Measurements from ENCODE around the gene CACNG6.
A peak's percentile ranks its signal among the peaks of the same experiment; 100 is the strongest.
"Not testable (repeated sequence)": the region's sequence is repeated elsewhere in the genome, so short reads cannot be mapped to it uniquely, and the experiment has no call there.

CACNG6 gene

DNA sequence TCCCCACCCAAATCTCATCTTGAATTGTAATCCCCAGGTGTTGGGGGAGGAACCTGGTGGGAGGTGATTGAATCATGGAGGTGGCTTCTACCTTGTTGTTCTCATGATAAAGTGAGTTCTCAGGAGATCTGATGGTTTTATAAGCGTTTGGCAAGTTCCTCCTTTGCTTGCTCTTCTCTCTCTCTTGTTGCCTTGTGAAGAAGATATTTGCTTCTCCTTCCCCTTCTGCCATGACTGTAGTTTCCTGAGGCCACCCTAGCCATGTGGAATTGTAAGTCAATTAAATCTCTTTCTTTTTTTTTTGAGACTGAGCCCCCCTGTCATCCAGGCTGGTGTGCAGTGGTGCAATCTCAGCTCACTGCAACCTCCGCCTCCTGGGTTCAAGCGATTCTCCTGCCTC, 37.9 kb downstream of the CACNG6 start:
- peaks cover 4% of the 10 kb centered on the region for H3K27me3 Mint-ChIP-seq (ENCODE audit: low read depth)

DNA sequence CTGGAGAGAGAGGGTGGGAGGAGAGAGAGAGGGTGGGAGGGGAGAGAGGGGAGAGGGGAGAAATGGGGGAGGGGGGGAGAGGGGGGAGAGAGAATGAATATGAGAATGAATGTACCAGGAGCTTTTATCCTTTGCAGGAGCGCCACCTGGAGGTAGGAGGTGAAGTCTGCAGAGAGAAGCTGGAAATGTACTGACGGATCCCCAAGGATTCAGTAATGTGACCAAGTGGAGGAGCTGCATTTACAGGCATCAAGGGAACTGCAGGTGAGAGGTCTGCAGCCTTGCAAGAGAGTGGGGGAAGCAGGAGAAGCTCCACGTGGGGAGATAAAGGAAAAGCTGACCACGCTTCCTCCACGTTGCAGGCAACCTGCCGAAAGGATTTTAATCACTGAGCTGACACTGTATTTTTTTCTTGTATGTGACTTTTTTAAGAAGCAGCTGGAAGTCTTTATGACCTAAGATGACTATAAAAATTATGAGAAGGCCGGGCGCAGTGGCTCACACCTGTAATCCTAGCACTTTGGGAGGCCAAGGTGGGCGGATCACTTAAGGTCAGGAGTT, 38.6 kb downstream of the CACNG6 start:
- Mint-ChIP-seq H3K9me3 (no peaks in the 10 kb centered on the region), H3K36me3 (ENCODE audit: low read depth) (no peaks in the 10 kb centered on the region), H3K27me3 (ENCODE audit: low read depth) (peaks cover 4% of the 10 kb centered on the region), H3K4me3 (no peak overlapping the region), H3K27ac (no peak overlapping the region), H3K4me1 (ENCODE audit: low read depth) (no peaks in the 10 kb centered on the region)
- DNase-seq (ENCODE audit: low spot score): peak; percentile 33

More for the DNA sequence above, 37.9 kb downstream of the CACNG6 start:
- H3K27ac Mint-ChIP-seq: no peak overlapping the region
- no peak for DNase-seq (ENCODE audit: low spot score)
- no peaks in the 10 kb centered on the region for H3K36me3 Mint-ChIP-seq (ENCODE audit: low read depth)
- no peak overlapping the region for H3K4me3 Mint-ChIP-seq
- H3K9me3 Mint-ChIP-seq: no peaks in the 10 kb centered on the region
- no peaks in the 10 kb centered on the region for H3K4me1 Mint-ChIP-seq (ENCODE audit: low read depth)

DNA sequence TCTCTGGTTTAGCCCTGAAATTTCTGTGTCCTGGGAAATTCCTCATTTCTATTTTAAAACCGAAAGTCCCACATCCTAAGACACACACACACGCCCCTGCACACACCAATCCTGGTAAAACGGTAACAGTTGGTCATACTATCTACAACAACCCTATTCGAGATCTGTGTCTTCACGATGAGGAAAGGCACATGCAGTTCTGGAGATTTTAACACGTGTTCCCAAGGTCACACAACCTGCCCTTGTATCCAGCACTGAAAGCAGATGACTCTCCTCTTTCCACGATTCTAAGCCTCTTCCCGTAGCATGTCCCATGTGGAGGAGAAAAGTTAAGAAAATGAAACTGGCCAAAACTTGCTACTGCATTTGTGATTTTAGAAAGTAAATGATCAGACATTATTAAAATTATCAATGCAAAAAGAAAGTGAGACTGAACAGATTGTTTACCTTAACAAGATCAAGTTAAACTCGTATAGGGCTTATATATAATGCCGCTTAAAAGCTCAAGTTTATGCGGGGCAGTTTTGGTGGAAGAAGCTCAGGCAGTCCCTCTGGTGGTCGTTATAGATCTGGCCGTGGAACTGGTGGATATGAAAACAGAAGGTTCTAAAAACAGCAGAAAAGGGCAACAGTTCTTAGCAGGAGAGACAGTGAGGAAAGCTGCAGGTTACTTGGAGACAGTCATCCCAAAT, 39.6 kb downstream of the CACNG6 start:
- DNase-seq (ENCODE audit: low spot score): no peak
- H3K36me3 Mint-ChIP-seq (ENCODE audit: low read depth): no peaks in the 10 kb centered on the region
- H3K4me3 Mint-ChIP-seq: no peak overlapping the region
- H3K27me3 Mint-ChIP-seq (ENCODE audit: low read depth): peaks cover 4% of the 10 kb centered on the region
- H3K27ac Mint-ChIP-seq: no peak overlapping the region
- no peaks in the 10 kb centered on the region for H3K4me1 Mint-ChIP-seq (ENCODE audit: low read depth)
- H3K9me3 Mint-ChIP-seq: no peaks in the 10 kb centered on the region

DNA sequence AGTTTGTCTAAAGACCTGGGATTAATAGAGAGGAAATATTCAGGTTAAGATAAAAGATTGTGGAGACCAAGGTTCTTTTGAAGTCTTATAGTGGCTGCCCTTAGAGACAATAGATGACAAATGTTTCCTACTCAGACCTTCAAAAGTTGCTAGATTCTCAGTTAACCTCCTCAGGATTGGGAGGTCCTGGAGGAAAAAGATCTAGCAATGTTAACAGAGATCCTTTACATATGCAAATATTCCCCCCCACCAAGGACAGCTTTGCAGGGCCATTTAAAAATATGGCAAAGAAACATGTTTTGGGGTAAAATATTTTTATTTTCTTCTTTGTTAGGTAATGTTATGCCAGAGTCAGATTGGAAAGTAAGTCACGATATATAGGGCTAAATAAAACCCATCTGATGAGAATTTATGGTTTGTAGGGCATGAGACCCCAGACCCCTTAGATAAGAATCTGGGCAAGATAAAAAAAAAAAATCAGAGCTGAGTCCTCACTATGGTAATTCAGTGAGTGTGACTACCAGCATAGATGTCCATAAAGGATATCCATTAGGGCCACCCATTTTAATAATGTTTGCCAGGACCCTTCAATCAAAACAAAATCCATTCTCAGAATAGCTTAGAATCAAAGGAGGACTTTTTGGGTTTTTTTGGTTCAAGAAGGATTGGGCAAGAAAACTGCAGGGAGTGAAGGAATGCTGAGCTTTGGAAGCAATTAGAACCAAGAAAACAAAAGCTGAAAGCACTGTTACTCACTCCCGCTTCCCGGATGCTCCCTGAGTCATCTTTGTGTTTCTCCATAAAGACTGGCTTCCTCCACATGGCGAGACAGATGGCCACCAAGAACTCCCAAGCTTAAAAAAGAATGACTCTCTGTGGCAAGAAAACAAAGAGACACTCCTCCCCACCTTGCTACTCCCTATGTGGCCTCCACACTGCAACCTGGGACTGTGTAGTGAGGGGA, 44.1 kb downstream of the CACNG6 start:
- no peaks in the 10 kb centered on the region for H3K36me3 Mint-ChIP-seq (ENCODE audit: low read depth)
- no peak overlapping the region for H3K4me3 Mint-ChIP-seq
- H3K27ac Mint-ChIP-seq: no peak overlapping the region
- H3K4me1 Mint-ChIP-seq (ENCODE audit: low read depth): no peaks in the 10 kb centered on the region
- no peak for DNase-seq (ENCODE audit: low spot score)
- H3K27me3 Mint-ChIP-seq (ENCODE audit: low read depth): no peaks in the 10 kb centered on the region
- H3K9me3 Mint-ChIP-seq: no peaks in the 10 kb centered on the region

DNA sequence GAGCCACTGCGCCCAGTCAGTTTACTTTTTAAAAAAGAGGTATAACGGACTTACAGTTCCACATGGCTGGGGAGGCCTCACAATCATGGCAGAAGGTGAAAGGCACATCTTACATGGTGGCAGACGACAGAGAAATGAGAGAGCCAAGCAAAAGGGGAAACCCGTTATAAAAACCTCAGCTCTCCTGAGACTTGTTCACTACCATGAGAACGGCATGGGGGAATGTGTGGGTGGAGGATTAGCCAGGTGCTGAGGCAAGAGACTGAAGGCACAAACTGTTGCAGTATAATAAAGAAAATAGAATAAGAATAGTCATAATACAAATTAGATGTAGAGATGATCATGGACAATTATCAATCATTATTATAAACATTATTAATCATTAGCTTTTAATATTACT, 45.1 kb downstream of the CACNG6 start:
- not testable (repeated sequence) for H3K4me3 Mint-ChIP-seq; H3K9me3 Mint-ChIP-seq; H3K4me1 Mint-ChIP-seq (ENCODE audit: low read depth); H3K36me3 Mint-ChIP-seq (ENCODE audit: low read depth); H3K27ac Mint-ChIP-seq; H3K27me3 Mint-ChIP-seq (ENCODE audit: low read depth); DNase-seq (ENCODE audit: low spot score)

DNA sequence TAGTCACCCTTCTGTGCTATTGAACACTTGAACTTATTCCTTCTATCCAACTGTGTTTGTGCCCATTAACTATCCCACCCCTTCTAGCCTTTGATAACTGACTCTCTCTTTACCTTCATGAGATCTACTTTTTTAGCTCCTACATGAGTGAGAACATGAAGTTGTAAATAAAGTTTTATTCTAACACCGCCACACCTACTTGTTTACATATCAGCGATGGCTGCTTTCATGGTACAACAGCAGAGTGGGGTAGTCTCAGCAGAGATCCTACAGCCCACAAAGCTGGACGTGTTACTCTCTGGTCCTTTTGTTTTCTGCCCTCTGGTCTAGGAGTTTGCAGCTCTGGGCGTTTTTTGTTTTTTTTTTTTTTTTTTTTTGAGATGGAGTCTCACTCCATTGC, 48.6 kb downstream of the CACNG6 start:
- H3K9me3 Mint-ChIP-seq: no peaks in the 10 kb centered on the region
- no peaks in the 10 kb centered on the region for H3K27me3 Mint-ChIP-seq (ENCODE audit: low read depth)
- H3K4me3 Mint-ChIP-seq: no peak overlapping the region
- H3K27ac Mint-ChIP-seq: no peak overlapping the region
- no peak for DNase-seq (ENCODE audit: low spot score)
- no peaks in the 10 kb centered on the region for H3K36me3 Mint-ChIP-seq (ENCODE audit: low read depth)
- H3K4me1 Mint-ChIP-seq (ENCODE audit: low read depth): no peaks in the 10 kb centered on the region

DNA sequence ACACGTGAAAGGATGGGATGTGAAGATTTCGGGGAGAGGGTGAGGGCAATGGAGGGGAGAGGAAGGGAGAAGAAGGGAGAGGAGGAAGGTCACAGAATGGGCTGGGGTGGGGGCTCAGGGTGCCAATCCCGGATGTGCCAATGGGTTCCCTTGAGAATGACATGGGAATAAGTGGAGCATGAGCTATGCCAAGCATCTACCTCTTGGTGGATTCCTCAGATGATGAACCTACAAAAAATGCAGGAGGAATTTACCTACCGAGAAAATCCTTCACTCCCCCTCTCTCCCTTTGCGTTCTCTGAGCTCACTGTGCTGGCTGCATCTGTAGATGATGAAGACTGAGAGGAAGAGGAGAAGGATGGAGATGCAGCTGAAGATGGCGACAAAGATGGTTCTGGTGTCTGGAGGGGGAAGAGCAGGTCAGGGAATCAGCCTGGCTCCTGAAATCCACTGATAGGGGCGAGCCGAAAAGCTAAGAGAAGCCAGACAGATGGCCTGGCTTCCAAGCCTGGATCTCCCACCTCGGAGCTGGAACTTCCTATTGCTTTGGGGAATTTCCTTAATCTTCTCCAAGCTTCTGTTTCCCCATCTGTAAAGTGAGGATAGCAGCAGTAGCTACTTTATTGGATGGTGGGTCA, 50.7 kb downstream of the CACNG6 start:
- Mint-ChIP-seq H3K9me3 (no peaks in the 10 kb centered on the region), H3K27me3 (ENCODE audit: low read depth) (no peaks in the 10 kb centered on the region), H3K36me3 (ENCODE audit: low read depth) (no peaks in the 10 kb centered on the region), H3K4me1 (ENCODE audit: low read depth) (no peaks in the 10 kb centered on the region), H3K4me3 (no peak overlapping the region), H3K27ac (no peak overlapping the region)
- DNase-seq (ENCODE audit: low spot score): no peak

DNA sequence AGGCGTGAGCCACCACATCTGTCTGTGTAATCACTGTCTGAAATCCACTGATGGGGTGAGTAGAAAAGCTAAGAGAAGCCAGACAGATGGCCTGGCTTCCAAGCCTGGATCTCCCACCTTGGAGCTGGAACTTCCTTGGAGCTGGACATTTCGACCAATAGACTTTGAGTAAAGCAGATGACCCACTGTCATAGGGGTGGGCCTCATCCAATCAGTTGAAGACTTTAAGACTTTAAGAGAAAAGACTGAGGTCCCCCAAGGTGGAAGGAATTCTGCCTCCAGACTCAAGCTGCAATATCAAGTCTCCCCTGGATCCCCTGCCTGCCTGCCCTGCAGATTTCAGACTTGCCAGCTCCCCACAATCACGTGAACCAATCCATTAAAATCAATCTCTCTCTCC, 51.6 kb downstream of the CACNG6 start:
- H3K4me1 Mint-ChIP-seq (ENCODE audit: low read depth): no peaks in the 10 kb centered on the region
- H3K27ac Mint-ChIP-seq: no peak overlapping the region
- no peaks in the 10 kb centered on the region for H3K36me3 Mint-ChIP-seq (ENCODE audit: low read depth)
- no peak for DNase-seq (ENCODE audit: low spot score)
- H3K27me3 Mint-ChIP-seq (ENCODE audit: low read depth): no peaks in the 10 kb centered on the region
- H3K9me3 Mint-ChIP-seq: no peaks in the 10 kb centered on the region
- H3K4me3 Mint-ChIP-seq: no peak overlapping the region

DNA sequence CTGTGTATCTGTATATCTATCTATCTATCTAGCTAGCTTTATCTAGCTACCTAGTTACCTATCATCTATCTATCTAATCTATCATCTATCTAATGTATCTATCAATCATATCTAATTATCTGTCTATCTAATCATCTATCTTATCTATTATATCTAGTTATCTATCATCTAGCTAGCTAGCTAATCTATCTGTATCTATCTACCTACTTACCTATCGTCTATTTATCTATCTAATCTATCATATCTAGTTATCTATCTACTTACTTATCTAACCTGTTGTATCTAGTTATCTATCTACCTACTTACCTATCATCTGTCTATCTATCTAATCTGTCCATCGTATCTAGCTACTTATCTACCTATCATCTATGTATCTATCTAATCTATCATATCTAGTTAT, 54.3 kb downstream of the CACNG6 start:
- H3K9me3 Mint-ChIP-seq: no peaks in the 10 kb centered on the region
- no peaks in the 10 kb centered on the region for H3K36me3 Mint-ChIP-seq (ENCODE audit: low read depth)
- H3K27me3 Mint-ChIP-seq (ENCODE audit: low read depth): no peaks in the 10 kb centered on the region
- no peak for DNase-seq (ENCODE audit: low spot score)
- no peak overlapping the region for H3K27ac Mint-ChIP-seq
- no peak overlapping the region for H3K4me3 Mint-ChIP-seq
- H3K4me1 Mint-ChIP-seq (ENCODE audit: low read depth): no peaks in the 10 kb centered on the region

DNA sequence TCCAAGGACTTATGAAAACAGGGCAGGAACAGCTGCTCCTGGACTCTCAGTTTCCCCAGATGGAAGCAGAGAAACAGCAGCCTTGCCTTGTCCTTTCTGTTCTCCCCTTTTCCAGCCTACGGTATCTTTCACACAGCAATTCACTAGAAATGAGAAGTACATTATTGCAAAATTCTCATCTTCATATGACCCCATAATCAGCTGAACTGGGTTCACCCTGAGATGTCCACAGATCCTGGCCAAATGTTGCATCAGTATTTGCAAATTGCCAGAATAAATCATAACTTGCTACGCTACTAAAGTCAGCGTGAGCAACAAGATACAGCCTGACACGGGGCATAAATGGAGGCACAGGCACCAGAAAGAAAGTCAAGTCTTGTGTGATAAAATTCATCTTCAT, 56.2 kb downstream of the CACNG6 start:
- H3K36me3 Mint-ChIP-seq (ENCODE audit: low read depth): no peaks in the 10 kb centered on the region
- no peak overlapping the region for H3K4me3 Mint-ChIP-seq
- H3K9me3 Mint-ChIP-seq: no peaks in the 10 kb centered on the region
- H3K27me3 Mint-ChIP-seq (ENCODE audit: low read depth): no peaks in the 10 kb centered on the region
- no peaks in the 10 kb centered on the region for H3K4me1 Mint-ChIP-seq (ENCODE audit: low read depth)
- H3K27ac Mint-ChIP-seq: no peak overlapping the region
- no peak for DNase-seq (ENCODE audit: low spot score)
